HepG2 (cell line): ENCODE measurements around the gene GPR179. TPM values are rescaled to one million over a fixed set of nuclear protein-coding genes. Genes with fewer than 3 reads are reported as not detected.

Source experiments
- ATF1 ChIP-seq: IDR thresholded peaks from 2 replicates; pipeline ENCODE4 v1.6.1; 2016; ENCODE audit warnings: mild to moderate bottlenecking, control low read depth
- CBFB ChIP-seq: sonication (generic); formaldehyde crosslinking; IDR thresholded peaks from 2 replicates; pipeline ENCODE4 v1.4.0; 2020; ENCODE audit warnings: missing genetic modification reagents
- E2F1 ChIP-seq: sonication (generic); formaldehyde crosslinking; IDR thresholded peaks from 2 replicates; pipeline ENCODE4 v1.5.0; 2020; ENCODE audit warnings: missing genetic modification reagents
- HIVEP1 ChIP-seq: sonication (generic); formaldehyde crosslinking; IDR thresholded peaks from 2 replicates; pipeline ENCODE4 v1.4.0; 2020; ENCODE audit warnings: mild to moderate bottlenecking, missing genetic modification reagents
- MED8 ChIP-seq: sonication (generic); formaldehyde crosslinking; IDR thresholded peaks from 2 replicates; pipeline ENCODE4 v1.8.1; 2023; ENCODE audit warnings: mild to moderate bottlenecking, missing genetic modification reagents; ENCODE audit not compliant: insufficient replicate concordance
- MXD1 ChIP-seq: sonication (generic); formaldehyde crosslinking; IDR thresholded peaks from 2 replicates; pipeline ENCODE4 v1.4.0; 2020; ENCODE audit warnings: mild to moderate bottlenecking, missing genetic modification reagents
- NCOA1 ChIP-seq: sonication (generic); formaldehyde crosslinking; IDR thresholded peaks from 2 replicates; pipeline ENCODE4 v1.9.0; 2021; ENCODE audit warnings: missing genetic modification reagents
- NFE2L1 ChIP-seq: sonication (generic); formaldehyde crosslinking; IDR thresholded peaks from 2 replicates; pipeline ENCODE4 v1.4.0; 2020; ENCODE audit warnings: missing genetic modification reagents, mild to moderate bottlenecking, borderline replicate concordance
- NFIB ChIP-seq: sonication (generic); formaldehyde crosslinking; IDR thresholded peaks from 2 replicates; pipeline ENCODE4 v1.9.0; 2021; ENCODE audit warnings: missing genetic modification reagents, mild to moderate bottlenecking, borderline replicate concordance
- SMAD3 ChIP-seq: sonication (generic); formaldehyde crosslinking; IDR thresholded peaks from 2 replicates; pipeline ENCODE4 v1.4.0; 2020; ENCODE audit warnings: missing genetic modification reagents
- SRY ChIP-seq: sonication (generic); formaldehyde crosslinking; IDR thresholded peaks from 2 replicates; pipeline ENCODE4 v1.8.0; 2022; ENCODE audit warnings: mild to moderate bottlenecking, missing genetic modification reagents
- SYNCRIP ChIP-seq: fragments of 200-400 bp; formaldehyde crosslinking; IDR thresholded peaks from 2 replicates; pipeline ENCODE4 v1.6.1; 2018; ENCODE audit warnings: mild to moderate bottlenecking, low read depth, low read length; ENCODE audit not compliant: insufficient read depth
- TFAP4 ChIP-seq: sonication (generic); IDR thresholded peaks from 2 replicates; pipeline ENCODE4 v1.6.1; 2016; ENCODE audit warnings: low read depth, borderline replicate concordance
- ZC3H13 ChIP-seq: sonication (generic); formaldehyde crosslinking; IDR thresholded peaks from 2 replicates; pipeline ENCODE4 v1.8.1; 2023; ENCODE audit warnings: mild to moderate bottlenecking, missing genetic modification reagents, moderate library complexity
- ZMAT5 ChIP-seq: sonication (generic); formaldehyde crosslinking; IDR thresholded peaks from 2 replicates; pipeline ENCODE4 v1.5.0; 2020; ENCODE audit warnings: mild to moderate bottlenecking, low read depth, missing genetic modification reagents, borderline replicate concordance
- ZNF33A ChIP-seq: sonication (generic); formaldehyde crosslinking; IDR thresholded peaks from 2 replicates; pipeline ENCODE4 v1.5.1; 2020; ENCODE audit warnings: missing genetic modification reagents, mild to moderate bottlenecking, moderate library complexity, borderline replicate concordance
- ZNF710 ChIP-seq: sonication (generic); formaldehyde crosslinking; IDR thresholded peaks from 2 replicates; pipeline ENCODE4 v1.5.0; 2020; ENCODE audit warnings: mild to moderate bottlenecking, missing genetic modification reagents, borderline replicate concordance
- ZNF766 ChIP-seq: sonication (generic); formaldehyde crosslinking; IDR thresholded peaks from 2 replicates; pipeline ENCODE4 v1.5.0; 2020; ENCODE audit warnings: missing genetic modification reagents, borderline replicate concordance
- ZNF773 ChIP-seq: sonication (generic); formaldehyde crosslinking; IDR thresholded peaks from 2 replicates; pipeline ENCODE4 v1.4.0; 2020; ENCODE audit warnings: missing genetic modification reagents, borderline replicate concordance
- ZNF775 ChIP-seq: sonication (generic); formaldehyde crosslinking; IDR thresholded peaks from 2 replicates; pipeline ENCODE4 v1.4.0; 2020; ENCODE audit warnings: missing genetic modification reagents, mild to moderate bottlenecking, moderate library complexity, borderline replicate concordance
- ZNF780A ChIP-seq: sonication (generic); formaldehyde crosslinking; IDR thresholded peaks from 2 replicates; pipeline ENCODE4 v1.8.0; 2022; ENCODE audit warnings: mild to moderate bottlenecking, missing genetic modification reagents, moderate library complexity
- ZSCAN21 ChIP-seq: sonication (generic); formaldehyde crosslinking; IDR thresholded peaks from 2 replicates; pipeline ENCODE4 v1.8.0; 2022; ENCODE audit warnings: mild to moderate bottlenecking, missing genetic modification reagents, moderate library complexity, borderline replicate concordance
- polyA plus RNA-seq, 8 experiments: library from polyadenylated mRNA; depleted of rRNA in 3 of 8; stranded (reverse) in 7 of 8; unstranded in 1 of 8; fragments of >200 nt; fragmentation: Illumina TruSeq in 4 of 8; extraction: Trizol in 4 of 8; gene quantifications; 2 replicates each; pipeline versions ENCODE4 v1.2.1 to v1.2.3, GENCODE V29; 2011 to 2016; ENCODE audit warnings: low read depth in 4 of 8, missing spikeins in 1 of 8, mixed read lengths in 1 of 8; ENCODE audit not compliant: insufficient read depth in 1 of 8
- total RNA-seq, 5 experiments: library from RNA; depleted of rRNA; stranded (reverse); fragments of >200 nt; fragmentation: Illumina TruSeq; extraction: Trizol; gene quantifications; 2 replicates each; pipeline ENCODE4 v1.2.3, GENCODE V29; 2016; ENCODE audit warnings: low read depth in 1 of 5

GPR179 gene
- total and polyA plus RNA-seq, 2 of the 13 experiments (the other 11 are each of a cell fraction or from before 2014, with no cell fraction given) = 0.03 TPM; not detected in 1

- TF ChIP-seq E2F1 (CRISPR knock-in tag) (peak; percentile 90), HIVEP1 (CRISPR knock-in tag) (peak; percentile 78), TFAP4 (peak; percentile 53), CBFB (CRISPR knock-in tag) (peak; percentile 55; the same call in 1 of the 2 replicates), ZNF766 (CRISPR knock-in tag) (peak; percentile 53; the same call in 1 of the 2 replicates), ZMAT5 (no peak), MED8 (CRISPR knock-in tag) (no peak), ZSCAN21 (CRISPR knock-in tag) (peak; percentile 21; the same call in 1 of the 2 replicates), NFIB (no peak), ZNF773 (no peak), MXD1 (CRISPR knock-in tag) (peak; percentile 25; the same call in 1 of the 2 replicates), SMAD3 (CRISPR knock-in tag) (peak; percentile 97), ZNF710 (CRISPR knock-in tag) (no peak; the same call in 1 of the 2 replicates), ZC3H13 (CRISPR knock-in tag) (peak; percentile 75; the same call in 1 of the 2 replicates), ATF1 (CRISPR knock-in tag) (peak; percentile 87), ZNF775 (CRISPR knock-in tag) (no peak), NFE2L1 (CRISPR knock-in tag) (no peak), NCOA1 (CRISPR knock-in tag) (peak; percentile 79; the same call in 1 of the 2 replicates), ZNF33A (CRISPR knock-in tag) (no peak), ZNF780A (CRISPR knock-in tag) (no peak), SYNCRIP (no peak), SRY (CRISPR knock-in tag) (peak; percentile 28; the same call in 1 of the 2 replicates)
These were observed 7.9 kb upstream of the GPR179 start, which contains the start of gene SOCS7 (continued) for GRCh38 chr17:38351412-38352222.
